HEK293 (cell line): Measurements from ENCODE around the gene CIITA.

Experiments
- KLF1 ChIP-seq: fragments of 450-650 bp; formaldehyde crosslinking; IDR thresholded peaks from 2 replicates; pipeline ENCODE4 v1.5.1; 2016; ENCODE audit warnings: missing biosample characterization, missing genetic modification characterization
- ZBTB17 ChIP-seq: fragments of 450-650 bp; formaldehyde crosslinking; IDR thresholded peaks from 2 replicates; pipeline ENCODE4 v1.5.1; 2016; ENCODE audit warnings: missing biosample characterization, missing genetic modification characterization
- ZNF10 ChIP-seq: fragments of 450-650 bp; formaldehyde crosslinking; IDR thresholded peaks from 2 replicates; pipeline ENCODE4 v1.5.1; 2017; ENCODE audit warnings: missing biosample characterization, missing genetic modification characterization
- ZNF155 ChIP-seq: fragments of 450-650 bp; formaldehyde crosslinking; IDR thresholded peaks from 2 replicates; pipeline ENCODE4 v1.5.1; 2016; ENCODE audit warnings: missing biosample characterization, missing genetic modification characterization
- ZNF223 ChIP-seq: fragments of 450-650 bp; formaldehyde crosslinking; IDR thresholded peaks from 2 replicates; pipeline ENCODE4 v1.5.1; 2016; ENCODE audit warnings: missing biosample characterization, missing genetic modification characterization
- ZNF274 ChIP-seq, 2 experiments: fragments of 200-500 bp in 1 of 2; fragments of 450-650 bp in 1 of 2; sonication (Bioruptor generic) in 1 of 2; formaldehyde crosslinking in 1 of 2; IDR thresholded peaks; 2 replicates each; pipeline versions ENCODE4 v1.5.1 to v1.6.1; 2014 to 2016; ENCODE audit warnings: borderline replicate concordance in 1 of 2, inconsistent platforms in 1 of 2, low read length in 1 of 2, missing biosample characterization in 1 of 2, missing genetic modification characterization in 1 of 2
- ZNF548 ChIP-seq: fragments of 450-650 bp; formaldehyde crosslinking; IDR thresholded peaks from 2 replicates; pipeline ENCODE4 v1.5.1; 2016; ENCODE audit warnings: missing biosample characterization, missing genetic modification characterization
- ZNF571 ChIP-seq: fragments of 450-650 bp; formaldehyde crosslinking; IDR thresholded peaks from 2 replicates; pipeline ENCODE4 v1.5.0; 2017; ENCODE audit warnings: missing biosample characterization, missing genetic modification characterization
- TF ChIP-seq, protein P1 (sequence below): fragments of 450-650 bp; formaldehyde crosslinking; IDR thresholded peaks from 2 replicates; pipeline ENCODE4 v1.5.1; 2016; ENCODE audit warnings: missing biosample characterization, missing genetic modification characterization
- TF ChIP-seq, protein P2 (sequence below): fragments of 450-650 bp; formaldehyde crosslinking; IDR thresholded peaks from 2 replicates; pipeline ENCODE4 v1.5.1; 2016; ENCODE audit warnings: missing biosample characterization, missing genetic modification characterization
- TF ChIP-seq, protein P3 (sequence below): fragments of 450-650 bp; formaldehyde crosslinking; optimal IDR thresholded peaks from 2 replicates; pipeline ENCODE3; 2016; ENCODE audit warnings: missing biosample characterization, mild to moderate bottlenecking, missing genetic modification characterization
- TF ChIP-seq, protein P4 (sequence below): fragments of 450-650 bp; formaldehyde crosslinking; IDR thresholded peaks from 2 replicates; pipeline ENCODE4 v1.5.1; 2016; ENCODE audit warnings: missing biosample characterization, missing genetic modification characterization
- TF ChIP-seq, protein P5 (sequence below): fragments of 450-650 bp; formaldehyde crosslinking; IDR thresholded peaks from 2 replicates; pipeline ENCODE4 v1.5.1; 2016; ENCODE audit warnings: missing biosample characterization, missing genetic modification characterization

DNA sequence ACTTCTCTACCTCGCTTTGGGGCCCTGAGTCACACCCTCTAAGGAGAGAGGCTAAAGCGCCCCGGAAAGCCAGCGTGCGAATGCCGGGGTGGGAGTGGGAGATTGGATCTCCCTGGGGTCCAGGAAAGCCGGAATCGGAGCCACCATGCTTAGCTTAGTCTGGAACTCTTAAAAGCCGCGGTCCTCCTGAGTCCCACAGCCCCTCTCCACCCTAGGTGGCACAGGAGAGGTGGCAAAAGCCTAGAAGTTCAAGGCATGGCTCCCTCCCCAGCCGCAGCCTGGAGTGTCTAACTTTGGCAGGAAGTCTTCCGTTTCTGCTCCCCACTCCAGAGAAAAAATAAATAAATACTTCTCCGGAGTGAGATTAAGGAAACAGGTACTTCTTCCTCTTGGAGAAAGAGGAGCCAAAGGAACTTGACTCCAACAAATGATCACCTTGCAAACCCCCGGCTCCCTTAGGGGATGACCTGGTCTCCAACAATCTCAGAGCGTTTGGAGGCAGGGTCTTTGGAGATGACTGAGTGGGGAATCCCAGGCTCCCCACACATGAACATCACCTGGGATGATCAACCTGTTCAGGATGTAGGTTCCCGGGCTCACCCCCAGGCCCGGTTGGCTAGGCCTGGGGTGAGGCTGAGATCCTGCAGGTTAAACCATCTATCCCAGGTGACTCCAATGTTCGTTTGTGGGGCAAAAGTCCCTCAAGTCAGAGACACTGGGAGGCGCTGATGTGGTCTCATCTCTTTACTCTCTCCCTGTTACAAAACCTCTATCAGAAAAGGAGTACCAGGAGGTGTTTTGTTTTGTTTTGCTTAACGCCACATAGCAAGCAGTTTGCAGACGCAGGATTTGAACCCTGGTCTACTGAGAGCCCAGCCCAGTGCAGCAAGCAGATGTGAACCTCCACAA is 2.9 kb downstream of the CIITA start:
- TF ChIP-seq ZBTB17 (no peak), ZNF223 (tag by site-specific recombination) (no peak), KLF1 (no peak), ZNF571 (tag by site-specific recombination) (no peak), ZNF155 (tag by site-specific recombination) (no peak), ZNF10 (tag by site-specific recombination) (no peak), ZNF548 (tag by site-specific recombination) (no peak), ZNF274 (IDR thresholded peaks at IDR 0.05; ENCODE audit: low read length) (no peak), ZNF274 (tag by site-specific recombination; IDR thresholded peaks at IDR 0.05; ENCODE audit: borderline replicate concordance) (no peak)
- TF ChIP-seq, protein P1, sequence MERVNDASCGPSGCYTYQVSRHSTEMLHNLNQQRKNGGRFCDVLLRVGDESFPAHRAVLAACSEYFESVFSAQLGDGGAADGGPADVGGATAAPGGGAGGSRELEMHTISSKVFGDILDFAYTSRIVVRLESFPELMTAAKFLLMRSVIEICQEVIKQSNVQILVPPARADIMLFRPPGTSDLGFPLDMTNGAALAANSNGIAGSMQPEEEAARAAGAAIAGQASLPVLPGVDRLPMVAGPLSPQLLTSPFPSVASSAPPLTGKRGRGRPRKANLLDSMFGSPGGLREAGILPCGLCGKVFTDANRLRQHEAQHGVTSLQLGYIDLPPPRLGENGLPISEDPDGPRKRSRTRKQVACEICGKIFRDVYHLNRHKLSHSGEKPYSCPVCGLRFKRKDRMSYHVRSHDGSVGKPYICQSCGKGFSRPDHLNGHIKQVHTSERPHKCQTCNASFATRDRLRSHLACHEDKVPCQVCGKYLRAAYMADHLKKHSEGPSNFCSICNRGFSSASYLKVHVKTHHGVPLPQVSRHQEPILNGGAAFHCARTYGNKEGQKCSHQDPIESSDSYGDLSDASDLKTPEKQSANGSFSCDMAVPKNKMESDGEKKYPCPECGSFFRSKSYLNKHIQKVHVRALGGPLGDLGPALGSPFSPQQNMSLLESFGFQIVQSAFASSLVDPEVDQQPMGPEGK (tag by site-specific recombination): no peak
- TF ChIP-seq, protein P2, sequence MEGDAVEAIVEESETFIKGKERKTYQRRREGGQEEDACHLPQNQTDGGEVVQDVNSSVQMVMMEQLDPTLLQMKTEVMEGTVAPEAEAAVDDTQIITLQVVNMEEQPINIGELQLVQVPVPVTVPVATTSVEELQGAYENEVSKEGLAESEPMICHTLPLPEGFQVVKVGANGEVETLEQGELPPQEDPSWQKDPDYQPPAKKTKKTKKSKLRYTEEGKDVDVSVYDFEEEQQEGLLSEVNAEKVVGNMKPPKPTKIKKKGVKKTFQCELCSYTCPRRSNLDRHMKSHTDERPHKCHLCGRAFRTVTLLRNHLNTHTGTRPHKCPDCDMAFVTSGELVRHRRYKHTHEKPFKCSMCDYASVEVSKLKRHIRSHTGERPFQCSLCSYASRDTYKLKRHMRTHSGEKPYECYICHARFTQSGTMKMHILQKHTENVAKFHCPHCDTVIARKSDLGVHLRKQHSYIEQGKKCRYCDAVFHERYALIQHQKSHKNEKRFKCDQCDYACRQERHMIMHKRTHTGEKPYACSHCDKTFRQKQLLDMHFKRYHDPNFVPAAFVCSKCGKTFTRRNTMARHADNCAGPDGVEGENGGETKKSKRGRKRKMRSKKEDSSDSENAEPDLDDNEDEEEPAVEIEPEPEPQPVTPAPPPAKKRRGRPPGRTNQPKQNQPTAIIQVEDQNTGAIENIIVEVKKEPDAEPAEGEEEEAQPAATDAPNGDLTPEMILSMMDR (tag by site-specific recombination): no peak
- TF ChIP-seq, protein P3, sequence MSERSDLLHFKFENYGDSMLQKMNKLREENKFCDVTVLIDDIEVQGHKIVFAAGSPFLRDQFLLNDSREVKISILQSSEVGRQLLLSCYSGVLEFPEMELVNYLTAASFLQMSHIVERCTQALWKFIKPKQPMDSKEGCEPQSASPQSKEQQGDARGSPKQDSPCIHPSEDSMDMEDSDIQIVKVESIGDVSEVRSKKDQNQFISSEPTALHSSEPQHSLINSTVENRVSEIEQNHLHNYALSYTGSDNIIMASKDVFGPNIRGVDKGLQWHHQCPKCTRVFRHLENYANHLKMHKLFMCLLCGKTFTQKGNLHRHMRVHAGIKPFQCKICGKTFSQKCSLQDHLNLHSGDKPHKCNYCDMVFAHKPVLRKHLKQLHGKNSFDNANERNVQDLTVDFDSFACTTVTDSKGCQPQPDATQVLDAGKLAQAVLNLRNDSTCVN (tag by site-specific recombination): no peak
- TF ChIP-seq, protein P4, sequence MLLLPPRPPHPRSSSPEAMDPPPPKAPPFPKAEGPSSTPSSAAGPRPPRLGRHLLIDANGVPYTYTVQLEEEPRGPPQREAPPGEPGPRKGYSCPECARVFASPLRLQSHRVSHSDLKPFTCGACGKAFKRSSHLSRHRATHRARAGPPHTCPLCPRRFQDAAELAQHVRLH (tag by site-specific recombination): no peak
- TF ChIP-seq, protein P5, sequence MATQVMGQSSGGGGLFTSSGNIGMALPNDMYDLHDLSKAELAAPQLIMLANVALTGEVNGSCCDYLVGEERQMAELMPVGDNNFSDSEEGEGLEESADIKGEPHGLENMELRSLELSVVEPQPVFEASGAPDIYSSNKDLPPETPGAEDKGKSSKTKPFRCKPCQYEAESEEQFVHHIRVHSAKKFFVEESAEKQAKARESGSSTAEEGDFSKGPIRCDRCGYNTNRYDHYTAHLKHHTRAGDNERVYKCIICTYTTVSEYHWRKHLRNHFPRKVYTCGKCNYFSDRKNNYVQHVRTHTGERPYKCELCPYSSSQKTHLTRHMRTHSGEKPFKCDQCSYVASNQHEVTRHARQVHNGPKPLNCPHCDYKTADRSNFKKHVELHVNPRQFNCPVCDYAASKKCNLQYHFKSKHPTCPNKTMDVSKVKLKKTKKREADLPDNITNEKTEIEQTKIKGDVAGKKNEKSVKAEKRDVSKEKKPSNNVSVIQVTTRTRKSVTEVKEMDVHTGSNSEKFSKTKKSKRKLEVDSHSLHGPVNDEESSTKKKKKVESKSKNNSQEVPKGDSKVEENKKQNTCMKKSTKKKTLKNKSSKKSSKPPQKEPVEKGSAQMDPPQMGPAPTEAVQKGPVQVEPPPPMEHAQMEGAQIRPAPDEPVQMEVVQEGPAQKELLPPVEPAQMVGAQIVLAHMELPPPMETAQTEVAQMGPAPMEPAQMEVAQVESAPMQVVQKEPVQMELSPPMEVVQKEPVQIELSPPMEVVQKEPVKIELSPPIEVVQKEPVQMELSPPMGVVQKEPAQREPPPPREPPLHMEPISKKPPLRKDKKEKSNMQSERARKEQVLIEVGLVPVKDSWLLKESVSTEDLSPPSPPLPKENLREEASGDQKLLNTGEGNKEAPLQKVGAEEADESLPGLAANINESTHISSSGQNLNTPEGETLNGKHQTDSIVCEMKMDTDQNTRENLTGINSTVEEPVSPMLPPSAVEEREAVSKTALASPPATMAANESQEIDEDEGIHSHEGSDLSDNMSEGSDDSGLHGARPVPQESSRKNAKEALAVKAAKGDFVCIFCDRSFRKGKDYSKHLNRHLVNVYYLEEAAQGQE (tag by site-specific recombination): no peak
